Gastrocnemius medialis (tissue), 4 donors: ENCODE data around the gene ITGAL. TPM values are rescaled to one million over a fixed set of nuclear protein-coding genes. Genes with fewer than 3 reads are reported as not detected.

ENCODE experiments used
- ATAC-seq, 2 donors: fragments of 150-250 bp; one replicate each; pipeline ENCODE4 v1.9.1; 2016
- DNase-seq, 2 donors: peaks; one replicate each; pipeline ENCODE4 v3.0.0-alpha.2; 2019
- H3K27ac ChIP-seq, 4 donors: fragments of 200-600 bp; sonication (generic); 1 replicate in 1 of 4; 2 replicates in 3 of 4; pipeline ENCODE4 v1.5.1; 2016 to 2018; ENCODE audit warnings: mild to moderate bottlenecking in 2 of 4, moderate library complexity in 1 of 4
- H3K27me3 ChIP-seq, 3 donors: fragments of 200-600 bp; sonication (generic) in 2 of 3; 1 replicate in 1 of 3; 2 replicates in 2 of 3; pipeline versions ENCODE4 v1.5.1 to v1.6.0; 2016 to 2019; ENCODE audit warnings: mild to moderate bottlenecking in 1 of 3, moderate library complexity in 1 of 3
- H3K36me3 ChIP-seq, 2 donors: fragments of 200-600 bp; sonication (generic) in 1 of 2; one replicate each; pipeline ENCODE4 v1.5.1; 2017 to 2018
- H3K4me1 ChIP-seq, 2 donors: fragments of 200-600 bp; sonication (generic) in 1 of 2; one replicate each; pipeline ENCODE4 v1.5.1; 2016 to 2017; ENCODE audit warnings: mild to moderate bottlenecking in 2 of 2
- H3K4me3 ChIP-seq, 4 donors: fragments of 200-600 bp; sonication (generic) in 3 of 4; 1 replicate in 1 of 4; 2 replicates in 3 of 4; pipeline ENCODE4 v1.5.1; 2016 to 2019; ENCODE audit warnings: mild to moderate bottlenecking in 2 of 4
- H3K9me3 ChIP-seq, 3 donors: fragments of 200-600 bp; sonication (generic) in 2 of 3; 1 replicate in 1 of 3; 2 replicates in 2 of 3; pipeline ENCODE4 v1.5.1; 2016 to 2019
- CTCF ChIP-seq, 5 experiments: fragments of 450-650 bp in 3 of 5; fragments of 200-600 bp in 2 of 5; sonication (generic) in 2 of 5; IDR thresholded peaks in 4 of 5; conservative IDR thresholded peaks in 1 of 5; 1 replicate in 4 of 5; 2 replicates in 1 of 5; pipeline ENCODE4 v1.5.1; 2016 to 2019; ENCODE audit warnings: antibody characterized with exemption in 5 of 5, mild to moderate bottlenecking in 3 of 5, moderate library complexity in 3 of 5
- POLR2A ChIP-seq, 2 donors: fragments of 450-650 bp; IDR thresholded peaks; one replicate each; pipeline ENCODE4 v1.6.1; 2017; ENCODE audit warnings: antibody characterized with exemption in 2 of 2, mild to moderate bottlenecking in 2 of 2, moderate library complexity in 2 of 2
- in situ Hi-C, 4 donors: fragments of 200-750 bp; cut with MboI; loops; one replicate each; pipeline versions ENCODE4 v1.15.0 to v1.8.0; 2017; ENCODE audit warnings: low sequenced_read_pairs in 4 of 4
- intact Hi-C: fragments of 100-400 bp; cut with DNase I; formaldehyde crosslinking; loops from one replicate; pipeline ENCODE4 v1.15.1; 2023; ENCODE audit warnings: low total_unique reads
- total RNA-seq, 4 donors: library from RNA; depleted of rRNA; stranded (reverse); fragments of >200 nt; gene quantifications; one replicate each; pipeline versions ENCODE4 v1.1.0 to v1.2.3, GENCODE V29; 2016

The ITGAL gene
- total RNA-seq, 4 donors from 2014 or later = 0.16 to 1.9 (median 0.86) TPM; not detected in 1

- TF ChIP-seq CTCF (IDR thresholded peaks at IDR 0.05 in 4 of 5, conservative IDR thresholded peaks at IDR 0.05 in 1 of 5) (no peak), POLR2A (IDR thresholded peaks at IDR 0.05) (no peak)
- H3K4me1 ChIP-seq = peaks cover 18 to 19% of the 10 kb centered on the region in 2 donors
- H3K4me3 ChIP-seq = no peak overlapping the region
- no peak for DNase-seq
- no peaks in the 10 kb centered on the region for H3K9me3 ChIP-seq
- H3K27me3 ChIP-seq = no peaks in the 10 kb centered on the region
- no peaks in the 10 kb centered on the region for H3K36me3 ChIP-seq
- in situ Hi-C loops (loop anchor here (10.0 to 25.0 kb wide), 4 partner anchors 85 to 197 kb away; partner anchors contain the start of genes ZNF747 (in 2 of the 4) and ZNF768 (in 2 of the 4)), intact Hi-C loops (no loop called here)
- no peak for ATAC-seq
- H3K27ac ChIP-seq = no peak overlapping the region
These were observed 32.7 kb upstream of the ITGAL start for GRCh38 chr16:30439720-30440348.

GRCh38 chr16:30443631-30444030 lies 28.9 kb upstream of the ITGAL start:
- TF ChIP-seq CTCF (IDR thresholded peaks at IDR 0.05 in 4 of 5, conservative IDR thresholded peaks at IDR 0.05 in 1 of 5) (no peak), POLR2A (IDR thresholded peaks at IDR 0.05) (peak in 1 of 2 donors; percentile 6)
- H3K27me3 ChIP-seq = no peaks in the 10 kb centered on the region
- H3K9me3 ChIP-seq = no peaks in the 10 kb centered on the region
- ATAC-seq = no peak
- no peak for DNase-seq
- intact Hi-C loops = loop anchor here (2.0 kb wide), 1 partner anchor 83 kb away; the partner anchor contains the start of gene ZNF768
- no peaks in the 10 kb centered on the region for H3K36me3 ChIP-seq
- peak overlapping the region in 3 of 4 donors; percentile 12 to 95 (median 95) for H3K4me3 ChIP-seq
- H3K4me1 ChIP-seq = peaks cover 20 to 21% of the 10 kb centered on the region in 2 donors
- H3K27ac ChIP-seq = peak overlapping the region in 3 of 4 donors; percentile 18 to 100 (median 97)
- in situ Hi-C loops = loop anchor here in 1 of 4 donors (10.0 to 25.0 kb wide), 2 partner anchors 91 to 194 kb away; partner anchors contain the start of gene ZNF747

GRCh38 chr16:30444231-30445148 lies 28.1 kb upstream of the ITGAL start:
- Histone ChIP-seq H3K27me3 (no peaks in the 10 kb centered on the region), H3K27ac (peak overlapping the region; percentile 97 to 100 (median 98)), H3K4me3 (peak overlapping the region; percentile 89 to 100 (median 95)), H3K36me3 (no peaks in the 10 kb centered on the region), H3K9me3 (no peaks in the 10 kb centered on the region), H3K4me1 (peaks cover 20 to 21% of the 10 kb centered on the region in 2 donors)
- no peak for ATAC-seq
- TF ChIP-seq POLR2A (IDR thresholded peaks at IDR 0.05) = no peak
- no peak for TF ChIP-seq CTCF (IDR thresholded peaks at IDR 0.05 in 4 of 5, conservative IDR thresholded peaks at IDR 0.05 in 1 of 5)
- intact Hi-C loops (loop anchor here (1.0 to 2.0 kb wide), 2 partner anchors 14 to 82 kb away; partner anchors contain the start of genes DCTPP1 and ZNF768), in situ Hi-C loops (loop anchor here in 1 of 4 donors (10.0 to 25.0 kb wide), 2 partner anchors 90 to 193 kb away; partner anchors contain the start of gene ZNF747)
- no peak for DNase-seq

- ATAC-seq (peak; percentile 3 to 20), DNase-seq (no peak)
- Histone ChIP-seq H3K36me3 (no peaks in the 10 kb centered on the region), H3K27me3 (no peaks in the 10 kb centered on the region), H3K4me1 (peaks cover 20 to 21% of the 10 kb centered on the region in 2 donors), H3K9me3 (no peaks in the 10 kb centered on the region), H3K4me3 (peak overlapping the region; percentile 89 to 100 (median 95)), H3K27ac (peak overlapping the region; percentile 97 to 100 (median 98))
- TF ChIP-seq CTCF (IDR thresholded peaks at IDR 0.05 in 4 of 5, conservative IDR thresholded peaks at IDR 0.05 in 1 of 5) (no peak), POLR2A (IDR thresholded peaks at IDR 0.05) (no peak)
- intact Hi-C loops = loop anchor here (1.0 to 2.0 kb wide), 2 partner anchors 15 to 82 kb away; partner anchors contain the start of genes DCTPP1 and ZNF768
- in situ Hi-C loops = loop anchor here in 1 of 4 donors (10.0 to 25.0 kb wide), 2 partner anchors 90 to 192 kb away; partner anchors contain the start of gene ZNF747
These were observed 27.5 kb upstream of the ITGAL start for GRCh38 chr16:30445149-30445407.
